Umbilical cord (tissue), 2 donors: ENCODE results near the gene CDC42BPG. TPM values are rescaled to one million over a fixed set of nuclear protein-coding genes. Genes with fewer than 3 reads are reported as not detected.

Experiments
- DNase-seq: peaks from one replicate; pipeline ENCODE4 v3.0.0-alpha.2; 2015; ENCODE audit warnings: low spot score
- total RNA-seq: library from RNA; depleted of rRNA; stranded (reverse); fragments of >200 nt; gene quantifications from one replicate; pipeline ENCODE4 v1.2.3, GENCODE V29; 2014; ENCODE audit warnings: low replicate concordance; ENCODE audit not compliant: insufficient read depth

The CDC42BPG gene
- total RNA-seq, 1 donor from 2014 or later: 0.96 TPM

- DNase-seq: no peak
Observed at GRCh38 chr11:64792482-64792881, 52.0 kb downstream of the CDC42BPG start.

DNA sequence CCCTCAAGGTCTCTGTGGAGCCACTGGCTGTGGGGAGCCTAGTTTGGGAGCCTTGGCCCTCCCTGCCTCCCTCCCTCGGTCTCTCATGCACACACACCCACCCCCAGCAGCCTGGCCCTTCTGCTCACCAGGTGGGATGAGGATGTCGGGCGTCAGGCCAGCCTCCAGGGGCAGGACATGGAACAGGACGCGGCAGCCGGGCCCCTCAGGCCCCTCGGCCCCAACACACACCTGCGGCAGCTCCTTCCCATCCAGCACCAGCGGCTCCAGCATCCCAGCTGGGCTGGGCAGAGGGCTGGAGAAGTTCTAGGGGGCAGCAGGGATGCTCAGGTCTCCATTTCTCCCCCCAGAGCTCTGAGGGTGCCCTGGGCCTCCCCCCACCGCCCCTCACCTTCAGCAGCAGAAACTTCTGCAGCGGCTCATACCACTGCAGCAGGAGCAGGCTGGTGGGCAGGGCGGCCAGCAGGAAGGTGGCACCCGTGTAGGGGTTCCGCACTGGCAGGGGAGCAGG lies 52.6 kb downstream of the CDC42BPG start:
- DNase-seq: no peak

- no peak for DNase-seq
Observed at GRCh38 chr11:64790205-64791095, 54.0 kb downstream of the CDC42BPG start.

DNA sequence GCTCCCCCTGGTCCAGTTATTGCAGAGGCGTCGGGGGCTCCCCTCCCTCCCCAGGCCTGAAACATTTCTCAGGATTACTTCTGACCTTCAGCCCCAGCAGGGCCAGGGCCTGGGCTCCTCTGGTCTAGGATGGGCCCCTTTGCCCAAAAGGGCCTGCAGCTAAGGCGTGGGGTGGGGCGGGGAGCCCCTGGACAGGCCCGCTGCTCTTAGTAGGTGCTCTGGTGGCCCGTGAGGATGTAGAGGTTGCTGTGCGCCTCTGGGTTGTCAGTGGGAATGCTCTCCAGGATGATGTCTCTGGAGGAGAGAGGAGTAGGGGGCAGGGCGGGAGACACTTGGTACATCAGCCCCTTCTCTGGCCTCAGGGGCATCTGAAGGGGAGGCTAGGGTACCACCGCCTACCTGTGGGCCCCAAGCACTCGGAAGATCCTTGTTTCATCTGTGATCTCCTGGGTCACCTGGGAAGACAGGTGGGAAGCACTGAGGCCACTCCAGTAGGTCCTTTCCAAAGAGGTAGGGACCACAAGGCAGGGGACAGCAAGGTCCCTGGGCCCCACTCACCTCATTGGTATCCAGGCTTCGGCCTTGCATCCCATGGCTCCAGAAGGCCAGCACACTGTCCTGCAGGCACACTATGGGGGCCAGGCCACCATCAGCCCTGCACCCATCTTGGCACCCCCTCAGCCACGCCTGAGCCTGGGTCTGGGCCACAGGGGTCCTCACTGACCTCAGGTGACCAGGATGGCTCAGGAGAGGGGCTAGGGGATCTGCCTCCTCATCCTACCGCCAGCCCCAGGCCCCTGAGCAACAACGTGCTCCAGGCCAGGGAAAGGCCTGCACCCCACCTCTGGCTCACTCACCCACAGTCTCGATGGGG lies 54.9 kb downstream of the CDC42BPG start:
- no peak for DNase-seq

DNA sequence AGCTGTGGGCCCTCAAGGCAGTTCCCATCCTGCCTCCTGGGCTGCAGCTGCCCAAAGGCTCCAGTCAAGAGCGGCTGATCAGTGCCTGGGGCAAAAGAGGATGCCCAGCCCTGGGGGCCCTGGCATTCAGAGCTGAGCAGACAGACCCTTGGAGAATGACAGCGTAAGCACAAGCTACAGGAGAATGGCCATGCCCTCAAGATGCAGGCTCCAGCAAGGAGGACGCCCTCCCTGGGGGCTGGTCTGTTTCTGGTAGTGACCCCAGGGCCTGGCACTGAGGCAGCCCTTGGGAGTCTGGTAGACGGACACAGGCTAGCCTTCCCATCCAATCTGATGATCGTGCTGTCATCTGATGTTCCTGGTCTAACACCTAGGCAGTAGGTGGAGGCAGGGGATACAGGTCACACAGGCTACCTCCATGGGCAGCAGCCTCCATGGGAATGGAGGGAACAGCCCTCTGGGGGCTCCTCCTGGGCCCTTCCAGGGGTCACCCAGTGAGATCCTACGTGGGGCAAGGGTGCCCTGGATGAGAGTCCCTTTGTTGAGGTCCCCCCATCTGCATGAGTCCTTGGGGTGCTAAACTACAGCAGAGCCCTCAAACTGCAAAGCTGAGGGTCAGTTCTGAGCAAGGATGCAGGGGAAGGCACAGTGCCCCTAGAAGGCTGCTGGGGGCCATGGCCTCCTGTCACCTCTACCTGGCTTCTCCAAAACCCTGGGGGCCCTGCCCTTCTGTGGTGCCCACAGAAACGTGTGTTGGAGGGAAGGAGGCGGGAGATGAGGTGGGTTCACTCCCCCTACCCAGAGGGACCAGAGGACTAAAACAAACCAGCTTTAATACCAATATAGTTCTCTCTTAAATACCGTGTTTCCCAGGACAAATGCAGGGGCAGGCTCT lies 55.9 kb downstream of the CDC42BPG start:
- DNase-seq: no peak

DNA sequence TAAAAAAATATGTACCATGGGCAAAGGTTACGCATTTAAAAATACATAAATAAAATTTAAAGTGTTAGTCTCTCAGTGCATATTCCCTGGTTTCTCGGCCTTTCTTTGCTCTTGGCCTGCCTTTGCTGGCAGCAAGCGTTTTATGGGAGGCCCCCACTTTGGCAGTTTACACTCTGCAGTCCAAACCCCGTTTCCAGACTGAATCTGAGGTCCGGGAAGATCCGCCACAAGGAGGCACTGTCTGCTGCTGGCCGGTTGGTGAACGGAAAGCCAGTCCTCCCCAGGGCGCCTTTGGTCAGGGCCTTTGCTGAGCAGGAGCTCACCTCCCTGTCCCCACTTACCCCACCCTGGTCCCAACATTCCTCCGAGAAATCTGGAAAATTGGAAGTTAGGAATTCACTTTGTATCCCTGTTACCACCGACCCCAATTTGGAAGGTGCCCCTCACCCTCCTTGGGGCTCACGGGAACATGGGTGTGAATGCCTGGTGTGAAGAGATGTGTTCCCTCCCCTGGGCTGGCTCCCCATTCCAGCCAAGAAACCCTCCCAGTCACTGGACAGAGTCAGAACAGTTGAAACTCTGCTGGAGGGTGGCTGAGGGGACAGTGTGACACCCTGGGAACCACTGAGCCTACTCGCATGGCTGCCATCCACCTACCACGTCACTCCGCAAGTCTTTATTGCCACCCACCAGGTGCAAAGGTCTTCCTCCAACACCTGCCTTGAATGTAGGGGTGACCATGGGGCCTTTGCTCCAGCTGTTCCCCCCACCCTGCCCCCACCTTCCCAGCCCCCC lies 56.7 kb downstream of the CDC42BPG start:
- DNase-seq: no peak

- DNase-seq: no peak
Observed at GRCh38 chr11:64786308-64786707, 58.1 kb downstream of the CDC42BPG start.

DNA sequence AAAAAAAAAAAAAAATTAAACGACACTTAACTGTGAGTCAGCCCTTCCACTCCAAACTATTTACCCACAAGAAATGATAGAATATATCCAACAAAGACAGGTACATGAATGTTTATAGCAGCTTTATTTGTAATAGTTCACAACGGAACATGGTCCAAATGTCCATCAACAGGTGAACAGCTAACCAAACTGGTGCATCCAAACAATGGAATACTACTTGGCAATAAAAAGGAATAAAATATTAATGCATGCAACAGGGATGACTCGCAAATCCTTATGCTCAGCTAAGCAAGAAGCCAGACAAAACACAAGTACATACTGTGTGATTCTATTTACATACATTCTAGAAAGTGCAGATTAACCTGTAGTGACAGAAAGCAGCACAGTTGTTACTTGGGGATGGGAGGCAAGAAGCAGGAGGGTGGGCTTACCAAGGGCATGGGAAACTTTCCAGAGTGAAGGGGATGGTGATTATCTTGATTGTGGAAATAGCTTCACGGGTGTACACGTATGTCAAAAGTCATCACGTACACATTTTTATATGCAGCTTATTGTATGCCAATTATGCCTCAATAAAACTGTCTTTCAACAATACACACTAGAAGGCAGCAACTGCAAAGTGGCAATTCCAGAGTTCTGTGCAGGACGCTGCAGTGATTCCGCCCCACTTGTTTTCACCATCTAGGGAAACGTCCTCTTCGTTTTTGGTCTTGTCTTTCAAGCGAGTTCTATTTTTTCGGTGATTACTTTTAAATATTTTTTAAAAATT lies 59.5 kb downstream of the CDC42BPG start:
- DNase-seq: no peak

DNA sequence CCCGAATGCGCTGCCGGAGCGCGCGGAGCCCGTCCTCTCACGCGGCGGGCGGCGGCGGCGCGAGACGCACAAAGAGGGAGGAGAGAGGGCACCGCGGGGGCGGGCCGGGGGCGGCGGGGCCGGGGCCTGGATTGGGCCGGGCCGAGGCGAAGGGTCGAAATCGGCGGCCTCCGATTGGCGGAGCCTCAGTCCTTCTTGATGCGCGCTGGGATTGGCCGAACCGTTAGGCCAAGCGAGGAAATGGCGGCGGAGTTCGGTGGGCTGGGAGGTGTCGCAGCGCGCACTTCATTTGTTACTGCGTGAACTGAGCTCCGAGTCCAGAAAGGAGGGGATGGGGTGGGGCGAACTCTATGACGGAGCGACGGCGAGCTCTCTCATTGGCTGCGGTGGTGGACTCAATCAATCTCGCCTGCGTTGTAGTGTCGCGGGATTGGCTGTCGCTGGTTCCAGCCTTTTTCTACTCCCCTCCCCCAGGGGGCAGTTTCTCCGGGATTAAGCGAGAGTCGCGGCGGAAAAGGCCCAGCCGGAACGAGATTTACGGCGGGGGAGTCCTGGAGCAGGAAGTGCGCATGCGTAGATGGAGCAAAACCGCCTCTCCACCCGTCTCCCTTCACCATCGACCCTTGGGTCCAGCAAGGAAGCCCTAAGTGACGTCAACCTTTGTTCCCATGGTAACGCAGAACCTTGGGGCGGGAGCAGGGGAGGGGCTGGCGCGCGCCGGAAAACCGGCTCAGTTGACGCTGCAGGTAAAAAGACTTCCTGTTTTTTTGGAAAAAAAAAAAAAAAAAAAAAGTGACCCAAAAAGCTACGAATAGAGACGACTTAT lies 65.8 kb downstream of the CDC42BPG start, which contains the start of gene SF1:
SF1 (minus strand) TSS at position 70 of the 826 bp plus-strand sequence. CDS start 150 bp downstream, outside the sequence.
- peak; percentile 100 for DNase-seq

GRCh38 chr11:64778223-64778472 lies 66.3 kb downstream of the CDC42BPG start:
- DNase-seq: no peak

GRCh38 chr11:64777449-64778222 lies 66.8 kb downstream of the CDC42BPG start:
- peak; percentile 90 for DNase-seq

DNA sequence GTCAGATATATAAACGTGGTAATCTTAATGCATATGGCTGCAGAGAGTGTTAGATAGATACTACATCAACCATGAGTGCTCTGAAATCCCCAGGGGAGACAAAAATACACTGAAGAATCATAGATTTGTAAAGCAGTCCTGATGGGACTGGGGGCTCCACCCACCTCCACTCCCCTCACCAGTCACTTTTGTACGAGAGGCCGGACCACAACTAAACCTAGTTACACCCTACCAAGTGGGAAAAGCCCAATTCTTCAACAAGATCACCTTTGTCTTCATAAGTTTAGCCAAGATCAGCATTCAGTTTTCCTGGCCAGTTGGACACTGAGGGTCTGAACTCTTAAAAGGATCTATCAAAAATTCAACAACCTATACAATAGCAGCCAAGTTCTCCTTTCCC lies 67.6 kb downstream of the CDC42BPG start:
- no peak for DNase-seq

DNA sequence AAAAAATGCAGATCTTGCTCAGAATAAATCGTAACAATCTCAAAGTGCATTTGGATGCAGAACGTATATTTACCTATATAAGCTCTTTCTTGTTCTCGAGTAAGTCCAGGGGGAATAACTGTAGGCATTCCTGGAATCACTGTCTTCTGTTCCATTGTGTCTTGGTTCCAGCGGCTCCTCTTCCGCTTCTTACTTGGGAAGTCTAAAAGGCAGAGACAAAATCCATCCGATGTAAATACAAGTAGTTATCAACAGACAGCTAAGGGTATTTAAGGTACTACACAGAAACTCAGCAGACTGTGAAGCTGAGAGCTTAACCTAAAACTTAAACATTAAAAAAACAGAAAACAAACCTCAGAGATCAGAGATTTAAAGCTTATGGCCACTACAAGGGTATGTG lies 68.0 kb downstream of the CDC42BPG start:
- DNase-seq: no peak

- no peak for DNase-seq
Observed at GRCh38 chr11:64774144-64774543, 70.3 kb downstream of the CDC42BPG start.
